NK-92 treated with Interleukin-12 subunit alpha and Interleukin-12 subunit beta, amount 100 ng/mL, for 24 hours (cell line): ENCODE measurements around the gene SAP30BP.

Source experiments
- DNase-seq: peaks from one replicate; lab custom pipeline; 2025; lab: John Stamatoyannopoulos, UW

Gene SAP30BP

GRCh38 chr17:75721463-75722011, 54.4 kb downstream of the SAP30BP start:
- DNase-seq, result no peak

GRCh38 chr17:75722076-75722475, 54.9 kb downstream of the SAP30BP start:
- DNase-seq, result no peak

- DNase-seq, result no peak
These were observed 55.5 kb downstream of the SAP30BP start for GRCh38 chr17:75722542-75723095.

GRCh38 chr17:75723171-75723930, 56.2 kb downstream of the SAP30BP start:
- no peak for DNase-seq

GRCh38 chr17:75724016-75725003, 57.2 kb downstream of the SAP30BP start:
- no peak for DNase-seq

- no peak for DNase-seq
These were observed 58.4 kb downstream of the SAP30BP start for GRCh38 chr17:75725504-75725903.

GRCh38 chr17:75727391-75727790, 60.3 kb downstream of the SAP30BP start:
- DNase-seq, result no peak

- DNase-seq, result no peak
These were observed 62.2 kb downstream of the SAP30BP start for GRCh38 chr17:75729351-75729750.

- DNase-seq, result no peak
These were observed 62.9 kb downstream of the SAP30BP start for GRCh38 chr17:75730065-75730464.

- no peak for DNase-seq
These were observed 64.1 kb downstream of the SAP30BP start for GRCh38 chr17:75731086-75731715.

- no peak for DNase-seq
These were observed 64.8 kb downstream of the SAP30BP start for GRCh38 chr17:75731716-75732498.

GRCh38 chr17:75733471-75733870, 66.3 kb downstream of the SAP30BP start:
- DNase-seq, result no peak

- no peak for DNase-seq
These were observed 67.6 kb downstream of the SAP30BP start for GRCh38 chr17:75734674-75735294.

GRCh38 chr17:75736173-75736835, 69.2 kb downstream of the SAP30BP start:
- DNase-seq, result no peak

- DNase-seq, result no peak
These were observed 70.2 kb downstream of the SAP30BP start for GRCh38 chr17:75737133-75737962.

- peak; percentile 61 for DNase-seq
These were observed 71.2 kb downstream of the SAP30BP start for GRCh38 chr17:75738218-75738802.

GRCh38 chr17:75739174-75739573, 72.0 kb downstream of the SAP30BP start:
- DNase-seq, result no peak

- no peak for DNase-seq
These were observed 72.7 kb downstream of the SAP30BP start for GRCh38 chr17:75739801-75740200.

- no peak for DNase-seq
These were observed 73.1 kb downstream of the SAP30BP start for GRCh38 chr17:75740215-75740614.
